HG03520 (cell line): ENCODE results near the gene BAHD1.
A peak's percentile ranks its signal among the peaks of the same experiment; 100 is the strongest.

Source experiments
- ATAC-seq: cut with Tn5 transposase; IDR thresholded peaks from one replicate; pipeline ENCODE4 v1.9.1; 2021; ENCODE audit warnings: mild to moderate bottlenecking, moderate library complexity; ENCODE audit not compliant: unreplicated experiment

Gene BAHD1

DNA sequence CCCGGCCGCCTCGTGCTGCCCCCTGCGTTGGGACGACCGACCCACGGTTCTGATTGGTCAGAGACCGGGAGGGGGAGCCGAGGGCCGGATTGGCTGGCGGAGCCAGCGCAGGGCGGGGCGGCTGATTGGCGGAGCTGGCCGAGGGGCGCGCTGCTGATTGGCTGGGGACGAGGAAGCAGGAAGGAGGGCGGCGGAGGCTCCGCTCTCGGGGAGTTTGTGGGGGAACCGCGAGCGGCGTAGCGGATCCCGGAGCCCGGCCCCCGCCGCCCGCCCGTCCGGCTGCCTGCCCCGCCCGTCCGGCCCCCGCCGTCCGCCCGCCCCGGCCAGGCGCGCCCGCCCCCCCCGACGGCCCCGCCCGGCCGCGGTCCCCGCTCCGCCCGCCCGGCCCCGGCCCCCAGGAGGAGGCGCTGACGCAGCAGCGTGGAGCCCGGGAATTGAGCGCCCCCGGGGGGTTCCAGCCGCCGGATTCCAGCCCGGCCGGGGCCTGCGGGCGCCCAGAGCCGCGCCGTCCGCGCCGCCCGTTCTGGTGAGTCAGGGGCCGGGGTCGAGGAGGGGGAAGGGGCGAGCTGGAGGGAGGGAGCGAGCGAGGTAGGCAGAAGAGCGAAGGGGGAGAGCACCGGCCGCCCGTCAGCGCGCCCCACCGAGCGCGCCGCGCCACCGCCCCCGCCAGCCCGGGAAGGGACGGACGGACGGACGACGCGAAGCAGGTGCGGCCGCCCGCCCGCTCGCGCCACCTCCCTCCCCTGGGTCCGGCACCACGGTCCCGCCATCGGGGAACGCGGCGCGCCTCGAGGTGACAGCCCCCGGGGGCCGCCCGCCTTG is at the start of gene BAHD1:
BAHD1 (plus strand) TSS at position 211 of the 822 bp plus-strand sequence. CDS start 17,512 bp downstream, outside the sequence.
- peak; percentile 82 for ATAC-seq

DNA sequence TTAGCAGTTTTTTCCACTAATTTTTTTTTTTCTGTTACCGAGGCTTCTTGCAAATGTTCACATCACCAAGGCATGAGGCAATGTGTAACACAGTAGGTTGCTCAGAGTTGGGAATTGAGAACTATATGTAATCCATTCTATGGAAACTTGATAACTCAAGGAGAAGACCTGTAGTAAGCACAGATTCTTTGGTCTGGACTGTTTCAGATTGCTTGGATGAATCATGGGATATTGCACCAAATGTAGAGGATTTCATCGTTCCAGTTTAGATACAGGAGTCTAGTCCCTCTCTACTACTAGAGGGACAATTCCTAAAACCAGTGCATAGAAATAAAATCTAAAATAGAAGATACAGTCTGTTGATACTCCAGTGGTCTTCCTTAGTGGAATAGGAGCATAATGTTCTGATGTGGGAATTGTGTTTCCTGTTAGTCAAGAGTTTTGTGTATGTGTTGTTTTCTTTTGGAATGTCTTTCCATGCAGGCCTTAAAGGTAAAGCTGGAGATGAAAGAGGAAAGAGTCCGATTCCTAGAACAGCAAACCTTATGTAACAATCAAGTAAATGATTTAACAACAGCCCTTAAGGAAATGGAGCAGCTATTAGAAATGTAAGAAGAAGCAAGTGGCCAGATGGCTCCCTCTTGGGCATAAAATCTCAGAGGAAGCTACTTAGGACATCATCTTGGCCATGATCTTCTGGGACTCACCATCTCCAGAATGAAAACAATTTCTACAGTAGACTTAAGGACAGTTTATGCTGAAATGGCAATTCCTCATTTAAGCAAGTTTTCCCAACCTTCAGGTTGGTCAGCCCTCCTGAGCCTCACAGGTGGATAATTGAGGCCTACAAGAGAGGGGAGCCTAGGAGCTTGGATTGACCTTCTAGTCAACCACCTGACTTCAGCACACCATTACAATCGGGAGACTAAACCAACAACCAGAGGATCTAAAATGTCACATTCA is 47.5 kb upstream of the BAHD1 start:
- no peak for ATAC-seq

DNA sequence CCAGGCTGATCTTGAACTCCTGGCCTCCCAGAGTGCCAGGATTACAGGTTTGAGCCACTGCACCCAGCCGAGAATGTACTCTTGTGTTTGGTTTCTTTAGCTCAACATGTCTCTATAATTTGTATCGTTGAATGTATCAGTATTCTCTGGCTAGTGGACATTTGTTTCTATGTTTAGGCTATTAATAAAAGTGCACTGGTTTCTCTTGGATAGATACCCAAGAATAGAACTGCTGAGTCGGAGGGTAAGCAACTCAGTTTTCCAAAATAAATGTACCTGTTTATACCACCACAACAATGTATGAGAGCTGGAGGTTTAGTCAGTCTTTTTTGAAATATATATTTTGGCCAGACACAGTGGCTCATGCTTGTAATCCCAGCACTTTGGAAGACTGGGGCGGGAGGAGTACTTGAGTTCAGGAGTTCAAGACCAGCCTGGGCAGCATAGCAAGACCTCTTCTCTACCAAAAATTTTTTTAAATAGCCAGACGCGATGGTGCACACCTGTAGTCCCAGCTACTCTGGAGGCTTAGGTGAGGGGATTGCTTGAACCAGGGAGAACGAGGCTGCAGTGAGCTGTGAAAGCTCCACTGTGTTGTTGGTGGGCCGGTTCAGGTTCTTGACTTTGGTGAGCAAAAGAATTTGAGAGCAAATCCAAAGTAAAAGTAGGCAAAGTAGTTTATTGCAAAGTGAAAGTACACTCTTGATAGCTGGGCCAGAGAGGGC is 42.9 kb upstream of the BAHD1 start:
- no peak for ATAC-seq

DNA sequence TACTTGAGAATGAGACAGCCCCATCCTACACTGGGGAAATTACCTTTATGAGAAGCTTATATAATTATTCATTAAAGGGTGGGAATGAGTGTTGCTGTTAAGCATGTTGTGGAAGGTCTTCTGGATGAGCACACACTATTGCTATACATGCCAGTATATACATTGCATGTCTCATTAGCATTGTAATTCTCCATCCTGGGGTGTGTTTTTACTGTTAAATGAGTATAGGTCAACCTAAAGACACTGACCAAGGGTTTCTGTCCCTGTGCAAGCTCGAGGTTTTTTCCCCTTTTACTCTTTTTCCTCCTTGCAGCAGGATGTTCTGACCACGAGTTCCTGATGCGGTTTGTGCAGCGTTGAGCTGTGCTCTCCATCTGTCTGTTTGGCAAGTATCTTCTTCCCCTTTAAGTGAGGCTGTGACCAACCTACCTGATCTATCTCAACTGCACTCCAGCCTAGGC is 42.3 kb upstream of the BAHD1 start:
- no peak for ATAC-seq

DNA sequence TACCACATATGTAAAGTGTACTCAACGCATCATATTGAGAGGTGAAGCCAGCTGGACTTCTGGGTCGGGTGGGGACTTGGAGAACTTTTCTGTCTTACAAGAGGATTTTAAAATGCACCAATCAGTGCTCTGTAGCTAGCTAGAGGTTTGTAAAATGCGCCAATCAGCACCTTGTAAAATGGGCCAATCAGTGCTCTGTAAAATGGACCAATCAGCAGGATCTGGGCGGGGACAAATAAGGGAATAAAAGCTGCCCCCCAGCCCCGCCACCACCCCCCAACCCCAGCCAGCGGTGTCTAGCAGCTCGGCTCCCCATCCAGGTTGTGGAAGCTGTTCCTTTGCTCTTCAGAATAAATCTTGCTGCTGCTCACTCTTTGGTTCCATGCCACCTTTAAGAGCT is 41.4 kb upstream of the BAHD1 start:
- ATAC-seq = no peak

DNA sequence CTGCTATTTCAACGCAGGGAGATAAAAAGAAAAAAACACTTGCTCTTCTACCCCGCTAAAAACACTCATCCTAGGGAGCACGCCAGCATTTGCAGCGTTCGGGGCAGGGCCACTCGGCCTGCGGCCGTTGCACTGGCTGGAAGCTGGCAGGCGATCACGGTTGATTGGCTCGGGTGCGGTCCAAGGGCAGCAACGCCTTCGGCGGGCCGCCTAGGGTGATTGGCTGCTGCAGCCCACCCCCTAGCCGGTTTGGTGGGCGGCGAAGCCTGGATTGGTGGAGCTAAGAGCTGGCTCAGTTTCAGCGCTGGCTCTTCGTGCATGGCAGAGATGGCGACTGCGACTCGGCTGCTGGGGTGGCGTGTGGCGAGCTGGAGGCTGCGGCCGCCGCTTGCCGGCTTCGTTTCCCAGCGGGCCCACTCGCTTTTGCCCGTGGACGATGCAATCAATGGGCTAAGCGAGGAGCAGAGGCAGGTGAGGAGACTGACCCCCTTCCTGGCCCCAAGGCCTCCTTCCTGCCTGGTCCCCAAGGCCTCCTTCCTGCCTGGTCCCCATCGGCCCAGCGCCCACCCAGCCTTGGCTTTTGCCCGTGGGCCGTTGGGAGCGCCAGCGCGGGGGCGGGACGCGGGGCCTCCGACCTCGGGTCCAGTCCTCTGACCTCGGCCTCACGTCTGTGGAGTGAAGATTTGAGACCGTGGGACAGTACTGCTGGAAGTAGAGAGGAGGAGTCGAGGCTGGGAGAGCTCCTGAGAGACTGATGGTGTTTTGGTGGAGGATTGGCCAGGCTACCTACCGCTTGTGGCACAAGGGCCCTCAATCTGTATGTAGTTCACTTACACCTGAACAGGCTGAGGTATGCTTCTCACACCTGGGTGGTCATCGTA is 35.0 kb upstream of the BAHD1 start, which contains the start of gene IVD:
IVD (plus strand) TSS at position 295 of the 881 bp plus-strand sequence; CDS start at position 328, 33 bp downstream.
- peak; percentile 83 for ATAC-seq

DNA sequence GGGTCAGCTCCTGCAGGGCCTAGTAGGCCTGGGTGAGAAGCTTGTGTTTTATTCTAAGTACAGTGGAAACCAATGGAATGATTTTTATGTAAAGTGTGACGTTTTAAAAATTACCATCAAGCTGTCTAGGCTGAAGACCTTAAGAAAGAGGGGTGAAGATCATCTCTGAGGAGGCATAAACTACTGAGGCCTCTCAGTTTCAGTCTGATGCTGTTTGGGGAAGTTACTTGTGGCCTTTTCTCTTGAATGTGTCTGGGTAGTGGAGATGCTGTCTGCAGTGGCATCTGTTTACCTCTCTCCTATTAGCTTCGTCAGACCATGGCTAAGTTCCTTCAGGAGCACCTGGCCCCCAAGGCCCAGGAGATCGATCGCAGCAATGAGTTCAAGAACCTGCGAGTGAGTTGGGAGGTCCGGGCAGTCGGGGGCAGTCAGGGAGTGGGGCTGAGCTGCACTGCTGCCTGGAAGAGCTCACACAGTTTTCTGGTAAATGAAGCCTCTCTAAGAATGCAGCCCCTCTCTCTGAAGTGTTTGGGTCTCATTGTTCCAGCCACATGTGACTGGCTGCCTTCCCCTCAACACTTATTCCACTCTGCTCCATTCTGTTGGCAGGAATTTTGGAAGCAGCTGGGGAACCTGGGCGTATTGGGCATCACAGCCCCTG is 33.3 kb upstream of the BAHD1 start:
- ATAC-seq = peak; percentile 48

DNA sequence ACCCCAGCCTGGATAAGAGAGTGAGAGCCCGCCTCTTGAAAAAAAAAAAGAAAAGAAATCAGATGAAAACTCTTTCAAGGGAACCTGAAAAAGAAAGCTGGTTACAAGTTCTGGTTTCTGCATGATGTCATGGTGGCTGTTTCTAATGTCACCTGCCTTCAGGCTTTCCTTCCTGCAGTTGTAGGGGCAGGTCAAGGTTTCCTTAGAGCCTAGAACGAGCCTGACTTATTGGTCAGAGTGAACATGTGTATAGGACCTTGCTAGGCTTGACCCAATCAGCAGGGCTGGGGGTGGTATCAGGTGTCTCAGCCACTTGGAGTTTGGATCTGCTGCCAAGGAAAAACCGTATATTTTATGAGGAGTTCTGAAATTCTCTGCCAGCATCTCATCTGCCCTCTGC is 31.4 kb upstream of the BAHD1 start:
- ATAC-seq = no peak

DNA sequence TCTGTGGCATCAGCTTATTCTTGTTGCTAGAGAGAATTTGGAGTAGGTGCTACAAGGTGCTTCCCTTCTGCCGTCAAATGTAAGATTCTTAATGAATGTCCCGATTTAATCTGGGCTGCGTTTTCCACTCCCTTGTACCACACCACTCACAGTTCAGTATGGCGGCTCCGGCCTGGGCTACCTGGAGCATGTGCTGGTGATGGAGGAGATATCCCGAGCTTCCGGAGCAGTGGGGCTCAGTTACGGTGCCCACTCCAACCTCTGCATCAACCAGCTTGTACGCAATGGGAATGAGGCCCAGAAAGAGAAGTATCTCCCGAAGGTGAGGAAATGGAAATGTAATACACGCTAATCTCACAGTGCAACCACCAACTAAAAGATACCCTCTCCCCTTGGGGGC is 30.3 kb upstream of the BAHD1 start:
- no peak for ATAC-seq

DNA sequence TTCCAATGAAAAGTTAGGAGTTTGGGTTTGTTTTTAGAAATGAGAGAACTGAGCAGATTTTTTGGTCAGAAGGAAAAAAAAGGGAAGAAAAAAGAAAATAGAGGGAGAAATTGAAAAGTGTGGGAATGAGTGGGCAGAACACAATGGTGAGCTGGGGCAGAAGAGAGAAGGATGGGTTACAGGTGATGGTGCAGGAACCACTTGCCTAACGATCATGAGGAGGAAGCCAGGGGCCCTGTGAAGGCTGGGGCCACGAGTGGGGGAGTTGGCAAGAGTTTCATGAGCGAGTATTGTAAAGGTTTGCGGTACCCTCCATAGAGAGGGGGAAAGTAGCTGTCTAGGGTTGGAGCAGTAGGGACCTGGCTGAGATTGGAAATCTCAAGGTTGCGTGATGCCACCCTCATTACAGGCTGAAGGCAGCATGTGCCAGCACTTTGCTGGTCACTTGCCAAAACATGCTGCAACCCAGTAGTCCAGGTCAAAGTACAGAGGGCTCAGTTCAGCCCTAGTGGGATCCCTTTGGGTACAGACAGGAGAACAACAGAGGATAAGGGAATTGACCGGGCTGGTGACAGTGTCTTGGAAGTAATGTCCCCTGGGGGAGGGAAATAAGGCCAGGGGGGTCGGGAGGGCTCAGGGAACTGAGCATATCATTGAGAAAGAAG is 28.5 kb upstream of the BAHD1 start:
- ATAC-seq = no peak

DNA sequence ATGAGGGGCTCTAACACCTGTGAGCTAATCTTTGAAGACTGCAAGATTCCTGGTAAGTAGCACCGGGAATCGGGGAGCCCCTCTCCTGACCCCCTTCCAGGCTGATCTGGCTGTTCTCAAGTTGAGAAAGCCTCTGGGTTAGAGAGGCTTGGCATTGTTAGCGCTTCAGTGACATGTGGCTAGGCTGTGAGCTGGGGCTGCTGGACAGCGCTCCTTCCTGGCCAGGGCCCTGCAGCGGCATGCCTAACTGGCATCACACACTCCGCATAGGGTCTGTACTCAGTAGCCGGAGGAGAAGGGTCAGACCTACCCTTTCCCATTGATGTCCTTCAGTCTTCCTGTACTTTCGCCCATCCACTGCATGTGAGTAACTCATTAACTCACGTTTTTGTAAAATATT is 27.7 kb upstream of the BAHD1 start:
- no peak for ATAC-seq

DNA sequence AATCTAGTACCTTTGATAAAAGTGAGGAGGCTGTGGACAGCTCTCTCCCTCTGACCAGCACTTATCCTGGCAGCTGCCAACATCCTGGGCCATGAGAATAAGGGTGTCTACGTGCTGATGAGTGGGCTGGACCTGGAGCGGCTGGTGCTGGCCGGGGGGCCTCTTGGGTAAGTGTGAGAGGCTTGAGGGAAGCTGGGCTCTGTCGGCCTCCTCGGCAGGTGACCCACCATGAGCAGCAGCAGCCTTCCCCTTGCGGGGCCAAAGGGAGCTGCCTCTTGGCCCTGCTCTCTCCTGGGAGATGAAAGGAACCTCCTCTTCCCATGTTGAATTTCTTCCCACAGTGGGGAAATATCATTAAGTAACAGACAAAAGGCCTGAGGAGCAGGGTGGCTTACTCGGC is 25.9 kb upstream of the BAHD1 start:
- ATAC-seq = no peak

DNA sequence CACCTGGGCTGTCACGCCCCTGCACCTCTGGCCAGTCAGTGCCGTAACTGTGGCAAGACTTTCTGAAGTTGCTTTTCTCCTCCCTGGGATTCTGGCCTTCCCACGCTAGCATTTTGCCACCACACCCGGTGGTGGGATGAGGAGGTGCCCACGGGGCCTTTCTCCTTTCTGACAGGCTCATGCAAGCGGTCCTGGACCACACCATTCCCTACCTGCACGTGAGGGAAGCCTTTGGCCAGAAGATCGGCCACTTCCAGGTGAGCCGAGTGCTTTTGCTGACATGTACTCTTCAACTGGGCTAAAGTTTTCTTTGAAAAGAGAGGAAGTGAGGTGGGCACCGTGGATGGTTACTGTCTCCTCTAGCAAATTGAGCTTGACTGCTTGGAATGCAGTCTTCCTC is 25.5 kb upstream of the BAHD1 start:
- ATAC-seq = no peak

DNA sequence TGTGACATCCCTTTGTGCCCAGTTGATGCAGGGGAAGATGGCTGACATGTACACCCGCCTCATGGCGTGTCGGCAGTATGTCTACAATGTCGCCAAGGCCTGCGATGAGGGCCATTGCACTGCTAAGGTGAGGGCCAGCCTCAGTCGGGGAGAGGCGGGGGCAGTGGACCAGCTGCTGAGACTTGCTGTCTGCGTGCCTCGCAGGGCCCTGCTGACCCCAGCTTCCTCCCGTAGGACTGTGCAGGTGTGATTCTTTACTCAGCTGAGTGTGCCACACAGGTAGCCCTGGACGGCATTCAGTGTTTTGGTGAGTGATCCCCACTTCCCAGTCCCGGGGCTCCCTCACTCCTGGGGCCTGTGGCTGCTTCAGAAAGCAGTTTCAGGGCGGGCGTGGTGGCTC is 24.7 kb upstream of the BAHD1 start:
- no peak for ATAC-seq

DNA sequence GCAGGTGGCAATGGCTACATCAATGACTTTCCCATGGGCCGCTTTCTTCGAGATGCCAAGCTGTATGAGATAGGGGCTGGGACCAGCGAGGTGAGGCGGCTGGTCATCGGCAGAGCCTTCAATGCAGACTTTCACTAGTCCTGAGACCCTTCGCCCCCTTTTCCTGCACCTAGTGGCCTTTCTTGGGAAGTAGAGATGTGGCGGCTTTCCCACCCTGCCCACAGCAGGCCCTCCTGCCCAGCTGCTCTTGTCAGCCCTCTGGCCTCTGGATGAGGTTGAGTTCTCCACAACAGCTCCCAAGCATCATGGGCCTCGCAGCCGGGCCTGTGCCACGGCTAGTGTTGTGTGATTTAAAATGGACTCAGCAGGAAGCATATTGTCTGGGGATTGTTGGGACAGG is 22.6 kb upstream of the BAHD1 start:
- ATAC-seq = no peak

DNA sequence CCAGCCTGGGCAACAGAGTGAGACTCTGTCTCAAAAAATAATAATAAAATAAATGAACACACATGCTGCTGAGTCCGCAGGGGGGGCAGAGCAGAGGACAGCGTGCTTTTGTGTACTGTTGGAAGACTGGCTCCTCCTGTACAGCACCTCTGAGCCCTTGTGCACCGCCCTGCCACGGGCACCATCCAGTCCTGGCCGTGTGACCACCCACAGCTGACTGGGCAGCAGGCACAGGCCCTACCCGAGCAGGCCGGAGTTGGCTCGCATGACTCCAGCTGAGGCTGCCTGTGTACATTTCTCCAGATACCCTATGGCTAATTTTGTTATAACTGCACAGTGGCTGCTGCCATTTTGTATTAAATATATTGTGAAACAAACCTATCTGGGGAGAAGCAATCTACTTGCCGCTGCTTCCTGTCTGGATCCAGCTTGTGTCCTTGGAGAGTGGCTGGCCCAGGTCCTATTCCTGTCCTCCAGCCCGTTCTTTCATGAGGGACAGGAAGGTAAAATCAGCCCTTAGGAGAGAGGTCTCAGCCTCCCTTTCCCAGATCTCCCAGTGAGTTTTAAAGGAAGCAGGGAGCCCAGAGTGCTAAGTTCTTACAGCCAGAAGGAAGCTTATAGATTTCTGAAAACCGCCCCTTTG is 20.6 kb upstream of the BAHD1 start:
- no peak for ATAC-seq

DNA sequence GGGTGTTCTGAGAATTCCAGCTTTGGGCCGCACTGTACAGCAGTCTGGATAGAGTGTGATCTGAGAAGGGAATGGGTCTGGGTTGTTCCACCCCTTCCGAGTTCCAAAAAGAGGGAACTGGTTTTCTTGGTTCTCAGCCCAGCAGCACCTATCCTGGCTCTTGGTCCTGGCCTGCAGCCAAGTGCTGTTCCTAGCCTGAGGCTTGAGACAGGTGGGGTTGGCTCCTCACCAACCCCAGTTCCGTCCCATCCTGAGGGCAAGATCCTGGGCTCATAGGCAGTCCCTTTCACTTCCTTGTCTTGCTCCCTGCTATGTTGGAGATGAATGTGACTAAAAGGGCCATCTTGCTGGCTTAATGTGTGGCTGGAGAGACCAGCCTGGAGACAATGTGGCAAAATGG is 20.0 kb upstream of the BAHD1 start:
- ATAC-seq = no peak
